BE2C (cell line): ENCODE data around the gene NUB1.

Experiments used
- DNase-seq: peaks from one replicate; pipeline ENCODE4 v3.0.0-alpha.2; 2020
- H3K27me3 ChIP-seq: fragments of 250-450 bp; sonication (Bioruptor Pico); 2 replicates; pipeline ENCODE4 v1.5.1; 2020; ENCODE audit warnings: mild to moderate bottlenecking
- H3K36me3 ChIP-seq: fragments of 250-450 bp; sonication (Bioruptor Pico); 2 replicates; pipeline ENCODE4 v1.5.1; 2020; ENCODE audit warnings: mild to moderate bottlenecking
- H3K4me1 ChIP-seq: fragments of 250-450 bp; sonication (Bioruptor Pico); 2 replicates; pipeline ENCODE4 v1.5.1; 2020
- H3K4me3 ChIP-seq: 2 replicates; pipeline ENCODE4 v1.5.1; 2011; ENCODE audit warnings: low read depth, low read length
- H3K9me3 ChIP-seq: fragments of 250-450 bp; sonication (Bioruptor Pico); 2 replicates; pipeline ENCODE4 v1.5.1; 2020
- CTCF ChIP-seq: IDR thresholded peaks from 2 replicates; pipeline ENCODE4 v1.5.1; 2012; ENCODE audit warnings: mild to moderate bottlenecking, low read depth, low read length

Gene NUB1

DNA sequence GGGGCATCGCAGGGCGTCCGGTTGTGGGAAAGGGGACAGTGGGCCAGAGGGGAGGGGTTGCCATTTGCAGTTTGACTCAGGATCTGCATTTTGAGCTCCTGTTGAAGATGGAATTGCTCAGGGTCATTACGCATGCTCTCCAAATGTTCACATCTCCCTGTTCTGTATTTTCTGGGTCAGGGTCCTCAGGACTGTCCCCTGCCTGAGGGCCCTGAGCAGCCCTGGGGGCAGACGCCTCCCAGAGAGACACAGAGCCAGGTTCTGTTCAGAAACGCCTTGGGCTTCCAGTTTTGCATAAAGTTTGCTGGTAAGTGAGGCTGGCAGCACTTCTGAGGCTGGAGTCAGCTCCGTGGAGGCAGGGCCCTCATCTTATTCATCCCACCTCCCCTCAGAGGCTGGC, 34.1 kb upstream of the NUB1 start:
- no peaks in the 10 kb centered on the region for H3K9me3 ChIP-seq
- H3K27me3 ChIP-seq: peaks cover 17% of the 10 kb centered on the region
- no peak overlapping the region for H3K4me3 ChIP-seq
- H3K36me3 ChIP-seq: no peaks in the 10 kb centered on the region
- H3K4me1 ChIP-seq: no peaks in the 10 kb centered on the region
- no peak for DNase-seq
- no peak for TF ChIP-seq CTCF

DNA sequence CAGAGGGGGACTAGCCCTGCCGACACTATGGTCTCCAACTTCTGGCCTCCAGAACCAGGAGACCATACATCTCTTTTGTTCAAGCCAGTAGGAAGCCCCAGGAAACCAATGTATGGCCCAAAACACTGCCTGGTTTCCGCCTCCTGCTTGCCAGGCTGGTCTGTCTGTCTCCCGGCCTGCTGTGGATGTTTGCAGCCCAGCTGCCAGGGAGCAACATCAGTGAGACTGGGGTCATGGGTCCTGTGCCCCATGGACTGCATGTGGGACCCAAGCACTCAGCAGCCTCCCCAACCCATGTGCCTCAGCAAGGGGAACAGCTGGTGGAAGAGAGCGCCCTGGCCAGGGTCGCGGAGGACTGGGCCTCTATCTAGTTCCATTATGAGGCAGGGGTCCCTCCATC, 33.4 kb upstream of the NUB1 start:
- H3K36me3 ChIP-seq: no peaks in the 10 kb centered on the region
- no peak overlapping the region for H3K4me3 ChIP-seq
- peaks cover 10% of the 10 kb centered on the region for H3K27me3 ChIP-seq
- TF ChIP-seq CTCF: no peak
- no peaks in the 10 kb centered on the region for H3K9me3 ChIP-seq
- H3K4me1 ChIP-seq: no peaks in the 10 kb centered on the region
- no peak for DNase-seq

GRCh38 chr7:151308791-151309190, 32.8 kb upstream of the NUB1 start:
- Histone ChIP-seq H3K4me1 (no peaks in the 10 kb centered on the region), H3K9me3 (no peaks in the 10 kb centered on the region), H3K4me3 (no peak overlapping the region), H3K36me3 (no peaks in the 10 kb centered on the region), H3K27me3 (peaks cover 6% of the 10 kb centered on the region)
- no peak for TF ChIP-seq CTCF
- DNase-seq: no peak

DNA sequence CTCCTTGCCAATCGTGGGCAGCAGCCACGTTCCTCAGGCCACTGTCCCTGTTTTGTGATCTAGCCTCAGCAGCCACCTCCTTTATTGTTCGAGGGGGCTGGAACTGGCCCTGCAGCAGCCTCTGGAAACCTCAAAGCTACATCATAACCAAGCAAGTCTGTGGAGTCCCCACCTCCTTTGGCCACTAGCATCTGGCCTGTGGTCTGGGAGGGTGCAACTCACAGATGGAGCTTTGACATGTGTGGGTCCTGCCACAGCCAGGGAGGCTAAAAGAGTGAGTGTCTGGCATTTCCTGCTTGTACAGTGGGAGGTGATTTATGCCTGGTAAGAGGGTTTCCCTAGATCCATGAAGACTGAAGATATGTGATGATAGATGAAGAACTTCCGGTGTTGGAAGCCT, 32.3 kb upstream of the NUB1 start:
- TF ChIP-seq CTCF: no peak
- no peaks in the 10 kb centered on the region for H3K9me3 ChIP-seq
- DNase-seq: no peak
- no peak overlapping the region for H3K4me3 ChIP-seq
- H3K4me1 ChIP-seq: no peaks in the 10 kb centered on the region
- peaks cover 2% of the 10 kb centered on the region for H3K27me3 ChIP-seq
- H3K36me3 ChIP-seq: no peaks in the 10 kb centered on the region

GRCh38 chr7:151310578-151310977, 31.0 kb upstream of the NUB1 start:
- peak; percentile 62 for TF ChIP-seq CTCF
- no peaks in the 10 kb centered on the region for H3K9me3 ChIP-seq

GRCh38 chr7:151311294-151311864, 30.2 kb upstream of the NUB1 start:
- Histone ChIP-seq H3K4me3 (no peak overlapping the region), H3K9me3 (no peaks in the 10 kb centered on the region), H3K36me3 (no peaks in the 10 kb centered on the region), H3K27me3 (no peaks in the 10 kb centered on the region), H3K4me1 (no peaks in the 10 kb centered on the region)
- peak; percentile 57 for TF ChIP-seq CTCF
- peak; percentile 42 for DNase-seq

More at GRCh38 chr7:151310578-151310977, 31.0 kb upstream of the NUB1 start:
- Histone ChIP-seq H3K4me3 (no peak overlapping the region), H3K4me1 (no peaks in the 10 kb centered on the region), H3K36me3 (no peaks in the 10 kb centered on the region), H3K27me3 (no peaks in the 10 kb centered on the region)
- peak; percentile 32 for DNase-seq
